Fibroblast of lung (primary cell): ENCODE measurements around the gene SMARCAL1. TPM values are rescaled to one million over a fixed set of nuclear protein-coding genes. Genes with fewer than 3 reads are reported as not detected.

Experiments used
- DNase-seq, 2 donors: peaks; one replicate each; pipeline versions ENCODE4 v3.0.0 to v3.0.0-alpha.2; 2010; ENCODE audit warnings: low read depth in 2 of 2
- H2AFZ ChIP-seq: 2 replicates; pipeline ENCODE4 v1.5.1; 2012; ENCODE audit warnings: low read length, control low read depth, inconsistent platforms
- H3K27ac ChIP-seq: 2 replicates; pipeline ENCODE4 v1.5.1; 2011; ENCODE audit warnings: low read length, control low read depth; ENCODE audit not compliant: insufficient read depth
- H3K27me3 ChIP-seq: 2 replicates; pipeline ENCODE4 v1.5.1; 2011; ENCODE audit warnings: mild to moderate bottlenecking, low read length; ENCODE audit not compliant: control insufficient read depth, insufficient read depth
- H3K36me3 ChIP-seq: 2 replicates; pipeline ENCODE4 v1.5.1; 2011; ENCODE audit warnings: low read length; ENCODE audit not compliant: control insufficient read depth, insufficient read depth
- H3K4me1 ChIP-seq: 2 replicates; pipeline ENCODE4 v1.5.1; 2011; ENCODE audit warnings: low read length; ENCODE audit not compliant: control insufficient read depth, insufficient read depth; ENCODE audit errors: extremely low read depth
- H3K4me2 ChIP-seq: 2 replicates; pipeline ENCODE4 v1.5.1; 2011; ENCODE audit warnings: low read length, control low read depth; ENCODE audit not compliant: insufficient read depth; ENCODE audit errors: extremely low read depth
- H3K4me3 ChIP-seq, 4 experiments: fragments of 200-600 bp in 1 of 4; sonication (generic) in 1 of 4; replicated peaks in 1 of 4; 2 replicates each; pipeline ENCODE4 v1.5.1; 2011 to 2016; ENCODE audit warnings: low read length in 4 of 4, low read depth in 3 of 4, mild to moderate bottlenecking in 3 of 4, control low read depth in 2 of 4, inconsistent platforms in 1 of 4, mixed read lengths in 1 of 4; ENCODE audit not compliant: insufficient read depth in 1 of 4; ENCODE audit errors: control extremely low read depth in 1 of 4
- H3K79me2 ChIP-seq: 2 replicates; pipeline ENCODE4 v1.5.1; 2012; ENCODE audit warnings: mild to moderate bottlenecking, low read length, inconsistent platforms; ENCODE audit not compliant: control insufficient read depth, insufficient read depth
- H3K9ac ChIP-seq: 2 replicates; pipeline ENCODE4 v1.5.1; 2011; ENCODE audit warnings: mild to moderate bottlenecking, low read length, control low read depth; ENCODE audit not compliant: insufficient read depth
- H3K9me3 ChIP-seq: 2 replicates; pipeline ENCODE4 v1.5.1; 2012; ENCODE audit warnings: low read depth, low read length; ENCODE audit not compliant: control insufficient read depth, insufficient read depth
- H4K20me1 ChIP-seq: 2 replicates; pipeline ENCODE4 v1.5.1; 2011; ENCODE audit warnings: low read length; ENCODE audit not compliant: control insufficient read depth, insufficient read depth; ENCODE audit errors: extremely low read depth
- EZH2 ChIP-seq: IDR thresholded peaks from 2 replicates; pipeline ENCODE4 v1.5.1; 2012; ENCODE audit warnings: low read length, control low read depth, mild to moderate bottlenecking; ENCODE audit errors: missing control alignments
- polyA plus RNA-seq, 2 donors: library from polyadenylated mRNA; depleted of rRNA in 1 of 2; stranded (reverse) in 1 of 2; unstranded in 1 of 2; fragments of >200 nt; gene quantifications; 2 replicates each; pipeline ENCODE4 v1.2.1, GENCODE V29; 2011 to 2012; ENCODE audit warnings: missing spikeins in 1 of 2
- total RNA-seq: library from RNA; depleted of rRNA; stranded (reverse); fragments of >200 nt; gene quantifications from 2 replicates; pipeline ENCODE4 v1.2.1, GENCODE V29; 2014
- TF ChIP-seq, protein P1 (sequence below), 2 donors: IDR thresholded peaks in 1 of 2; conservative IDR thresholded peaks in 1 of 2; 1 replicate in 1 of 2; 2 replicates in 1 of 2; pipeline ENCODE4 v1.5.1; 2011 to 2012; ENCODE audit warnings: low read length in 2 of 2, control low read depth in 1 of 2, inconsistent platforms in 1 of 2, low read depth in 1 of 2, mild to moderate bottlenecking in 1 of 2

Gene SMARCAL1
- total and polyA plus RNA-seq, 2 donors (not counting 1 experiment from before 2014, with no cell fraction given): 21.5 to 25.1 TPM

DNA sequence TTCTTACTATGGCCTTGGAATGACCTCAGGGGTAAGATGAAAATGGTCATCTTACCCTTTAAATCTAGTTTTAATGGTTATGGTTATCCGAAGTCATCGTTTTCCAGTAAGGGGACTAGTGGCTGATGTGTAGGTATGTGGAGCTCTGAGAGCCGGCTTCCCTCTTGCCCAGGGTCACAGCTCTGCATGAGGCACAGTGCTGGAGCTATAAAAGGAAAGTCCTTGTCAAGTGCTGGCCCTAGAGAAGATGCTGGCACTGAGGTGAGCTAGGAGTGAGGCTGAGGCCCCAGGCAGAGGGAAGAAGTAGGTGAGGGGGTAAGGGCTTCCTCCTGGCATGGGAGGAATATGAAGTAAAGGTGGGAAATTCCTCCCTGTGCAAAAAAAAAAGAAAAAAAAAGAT lies 35.0 kb downstream of the SMARCAL1 start:
- Histone ChIP-seq H3K27ac (no peak overlapping the region), H4K20me1 (no peaks in the 10 kb centered on the region), H3K4me3 (no peak overlapping the region), H3K9ac (no peak overlapping the region), H3K4me1 (no peaks in the 10 kb centered on the region), H3K4me2 (no peak overlapping the region), H3K9me3 (no peaks in the 10 kb centered on the region), H2AFZ (no peak overlapping the region), H3K27me3 (no peaks in the 10 kb centered on the region), H3K79me2 (no peaks in the 10 kb centered on the region), H3K36me3 (peaks cover 15% of the 10 kb centered on the region)
- TF ChIP-seq EZH2: no peak
- TF ChIP-seq, protein P1, sequence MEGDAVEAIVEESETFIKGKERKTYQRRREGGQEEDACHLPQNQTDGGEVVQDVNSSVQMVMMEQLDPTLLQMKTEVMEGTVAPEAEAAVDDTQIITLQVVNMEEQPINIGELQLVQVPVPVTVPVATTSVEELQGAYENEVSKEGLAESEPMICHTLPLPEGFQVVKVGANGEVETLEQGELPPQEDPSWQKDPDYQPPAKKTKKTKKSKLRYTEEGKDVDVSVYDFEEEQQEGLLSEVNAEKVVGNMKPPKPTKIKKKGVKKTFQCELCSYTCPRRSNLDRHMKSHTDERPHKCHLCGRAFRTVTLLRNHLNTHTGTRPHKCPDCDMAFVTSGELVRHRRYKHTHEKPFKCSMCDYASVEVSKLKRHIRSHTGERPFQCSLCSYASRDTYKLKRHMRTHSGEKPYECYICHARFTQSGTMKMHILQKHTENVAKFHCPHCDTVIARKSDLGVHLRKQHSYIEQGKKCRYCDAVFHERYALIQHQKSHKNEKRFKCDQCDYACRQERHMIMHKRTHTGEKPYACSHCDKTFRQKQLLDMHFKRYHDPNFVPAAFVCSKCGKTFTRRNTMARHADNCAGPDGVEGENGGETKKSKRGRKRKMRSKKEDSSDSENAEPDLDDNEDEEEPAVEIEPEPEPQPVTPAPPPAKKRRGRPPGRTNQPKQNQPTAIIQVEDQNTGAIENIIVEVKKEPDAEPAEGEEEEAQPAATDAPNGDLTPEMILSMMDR (conservative IDR thresholded peaks at IDR 0.05 in 1 of 2, IDR thresholded peaks at IDR 0.05 in 1 of 2; ENCODE audit: low read depth in 1 of 2, low read length in 2 of 2): no peak
- DNase-seq: no peak

DNA sequence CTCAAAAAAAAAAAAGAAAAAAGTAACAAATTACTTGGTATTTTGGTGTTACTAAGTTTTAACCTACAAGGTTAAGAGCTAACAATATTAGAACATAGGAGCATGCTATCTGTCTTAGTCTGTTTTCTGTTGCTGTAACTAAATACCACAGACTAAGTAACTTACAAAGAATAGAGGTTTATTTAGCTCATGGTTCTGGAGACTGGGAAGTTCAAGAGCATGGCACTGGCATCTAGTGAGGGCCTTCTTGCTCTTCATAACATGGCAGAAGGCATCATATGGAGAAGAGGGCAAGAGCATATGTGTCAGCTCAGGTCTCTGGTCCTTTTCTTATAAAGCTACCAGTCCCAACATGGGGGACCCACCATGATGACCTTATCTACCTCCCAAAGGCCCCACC lies 36.5 kb downstream of the SMARCAL1 start:
- H3K4me2 ChIP-seq: no peak overlapping the region
- H3K9me3 ChIP-seq: no peaks in the 10 kb centered on the region
- no peak overlapping the region for H3K27ac ChIP-seq
- no peak for DNase-seq
- H2AFZ ChIP-seq: no peak overlapping the region
- H4K20me1 ChIP-seq: no peaks in the 10 kb centered on the region
- peaks cover 15% of the 10 kb centered on the region for H3K36me3 ChIP-seq
- TF ChIP-seq EZH2: no peak
- TF ChIP-seq, protein P1 (conservative IDR thresholded peaks at IDR 0.05 in 1 of 2, IDR thresholded peaks at IDR 0.05 in 1 of 2; ENCODE audit: low read depth in 1 of 2, low read length in 2 of 2): no peak
- no peaks in the 10 kb centered on the region for H3K4me1 ChIP-seq
- no peaks in the 10 kb centered on the region for H3K79me2 ChIP-seq
- H3K9ac ChIP-seq: no peak overlapping the region
- H3K27me3 ChIP-seq: no peaks in the 10 kb centered on the region
- H3K4me3 ChIP-seq: no peak overlapping the region

DNA sequence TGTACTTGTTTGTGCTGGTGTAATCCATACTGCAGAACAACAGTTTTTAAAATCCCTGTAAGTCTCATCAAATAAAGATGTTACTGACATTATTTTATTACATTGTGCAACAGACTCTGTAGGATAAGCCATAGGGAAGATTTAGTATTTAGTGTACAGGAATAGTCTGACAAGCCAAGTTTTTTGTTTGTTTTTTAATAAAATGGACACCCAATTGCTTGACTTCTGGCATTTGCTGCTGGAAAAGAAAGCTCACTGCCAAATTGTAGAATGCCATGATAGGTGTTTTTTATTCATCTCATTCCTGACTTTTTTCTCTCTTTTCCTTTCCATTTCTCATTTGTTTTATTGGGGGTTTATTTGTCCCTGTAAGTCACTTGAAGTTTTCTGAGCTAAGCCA lies 38.1 kb downstream of the SMARCAL1 start:
- Histone ChIP-seq H3K79me2 (no peaks in the 10 kb centered on the region), H4K20me1 (no peaks in the 10 kb centered on the region), H3K4me1 (no peaks in the 10 kb centered on the region), H3K27me3 (no peaks in the 10 kb centered on the region), H3K36me3 (peaks cover 18% of the 10 kb centered on the region), H3K9me3 (no peaks in the 10 kb centered on the region), H3K9ac (no peak overlapping the region), H2AFZ (no peak overlapping the region), H3K27ac (no peak overlapping the region), H3K4me3 (no peak overlapping the region), H3K4me2 (no peak overlapping the region)
- TF ChIP-seq, protein P1 (conservative IDR thresholded peaks at IDR 0.05 in 1 of 2, IDR thresholded peaks at IDR 0.05 in 1 of 2; ENCODE audit: low read depth in 1 of 2, low read length in 2 of 2): no peak
- no peak for TF ChIP-seq EZH2
- DNase-seq: no peak
